Mucosa of descending colon (tissue), 3 donors: ENCODE measurements around the gene MAPT. TPM values are rescaled to one million over a fixed set of nuclear protein-coding genes. Genes with fewer than 3 reads are reported as not detected.

ENCODE experiments used
- ATAC-seq: fragments of 200-7000 bp; cut with Tn5 transposase; one replicate; pipeline ENCODE4 v1.9.1; 2020; ENCODE audit warnings: mild to moderate bottlenecking, moderate library complexity
- DNase-seq, 3 donors: peaks; one replicate each; pipeline ENCODE4 v3.0.0-alpha.2; 2020
- H3K36me3 ChIP-seq: fragments of 200-600 bp; one replicate; pipeline ENCODE4 v1.8.0; 2021; ENCODE audit warnings: low read depth, mild to moderate bottlenecking
- H3K4me1 ChIP-seq: fragments of 200-600 bp; one replicate; pipeline ENCODE4 v1.8.0; 2021; ENCODE audit warnings: low read depth, mild to moderate bottlenecking
- H3K4me3 ChIP-seq: fragments of 200-600 bp; one replicate; pipeline ENCODE4 v1.8.0; 2021; ENCODE audit warnings: mild to moderate bottlenecking
- H3K9me3 ChIP-seq: fragments of 200-600 bp; one replicate; pipeline ENCODE4 v1.8.0; 2021; ENCODE audit warnings: mild to moderate bottlenecking
- intact Hi-C, 2 donors: fragments of 100-400 bp; cut with DNase I in 1 of 2; cut with micrococcal nuclease in 1 of 2; formaldehyde crosslinking; loops; one replicate each; pipeline versions ENCODE4 v1.11.0 to v1.11.1; 2022; cut with DNase I, micrococcal nuclease
- total RNA-seq, 3 donors: library from RNA; stranded (reverse); fragmentation: NEBNext Ultra II Directional in 2 of 3; extraction: Animal tissue kit (Norgen Biotek cat#: 25700) in 2 of 3; gene quantifications; one replicate each; pipeline versions ENCODE4 v1.2.1 to v1.2.4, GENCODE V29; 2021 to 2023
- TF ChIP-seq, protein P1 (sequence below): fragments of 200-600 bp; IDR thresholded peaks from one replicate; pipeline ENCODE4 v1.8.0; 2022; ENCODE audit warnings: antibody characterized with exemption, mild to moderate bottlenecking
- donor health status: DM: no; HTN: no; CAD: no; lungs with moderate emphysema.
- donor health status: DM: no; HTN: no; CAD: no.
- donor health status: DM: no; HTN: yes; CAD: no.

The MAPT gene
- total RNA-seq, 3 donors from 2014 or later, result 0.72 to 61.5 (median 1.4) TPM

DNA sequence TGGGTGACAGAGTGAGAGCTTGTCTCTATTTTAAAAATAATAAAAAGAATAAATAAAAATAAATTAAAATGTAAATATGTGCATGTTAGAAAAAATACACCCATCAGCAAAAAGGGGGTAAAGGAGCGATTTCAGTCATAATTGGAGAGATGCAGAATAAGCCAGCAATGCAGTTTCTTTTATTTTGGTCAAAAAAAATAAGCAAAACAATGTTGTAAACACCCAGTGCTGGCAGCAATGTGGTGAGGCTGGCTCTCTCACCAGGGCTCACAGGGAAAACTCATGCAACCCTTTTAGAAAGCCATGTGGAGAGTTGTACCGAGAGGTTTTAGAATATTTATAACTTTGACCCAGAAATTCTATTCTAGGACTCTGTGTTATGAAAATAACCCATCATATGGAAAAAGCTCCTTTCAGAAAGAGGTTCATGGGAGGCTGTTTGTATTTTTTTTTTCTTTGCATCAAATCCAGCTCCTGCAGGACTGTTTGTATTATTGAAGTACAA, 113.2 kb downstream of the MAPT start:
- ATAC-seq, result no peak
- Histone ChIP-seq H3K4me1 (peaks cover 10% of the 10 kb centered on the region), H3K36me3 (no peaks in the 10 kb centered on the region), H3K4me3 (no peak overlapping the region), H3K9me3 (no peaks in the 10 kb centered on the region)
- TF ChIP-seq, protein P1, sequence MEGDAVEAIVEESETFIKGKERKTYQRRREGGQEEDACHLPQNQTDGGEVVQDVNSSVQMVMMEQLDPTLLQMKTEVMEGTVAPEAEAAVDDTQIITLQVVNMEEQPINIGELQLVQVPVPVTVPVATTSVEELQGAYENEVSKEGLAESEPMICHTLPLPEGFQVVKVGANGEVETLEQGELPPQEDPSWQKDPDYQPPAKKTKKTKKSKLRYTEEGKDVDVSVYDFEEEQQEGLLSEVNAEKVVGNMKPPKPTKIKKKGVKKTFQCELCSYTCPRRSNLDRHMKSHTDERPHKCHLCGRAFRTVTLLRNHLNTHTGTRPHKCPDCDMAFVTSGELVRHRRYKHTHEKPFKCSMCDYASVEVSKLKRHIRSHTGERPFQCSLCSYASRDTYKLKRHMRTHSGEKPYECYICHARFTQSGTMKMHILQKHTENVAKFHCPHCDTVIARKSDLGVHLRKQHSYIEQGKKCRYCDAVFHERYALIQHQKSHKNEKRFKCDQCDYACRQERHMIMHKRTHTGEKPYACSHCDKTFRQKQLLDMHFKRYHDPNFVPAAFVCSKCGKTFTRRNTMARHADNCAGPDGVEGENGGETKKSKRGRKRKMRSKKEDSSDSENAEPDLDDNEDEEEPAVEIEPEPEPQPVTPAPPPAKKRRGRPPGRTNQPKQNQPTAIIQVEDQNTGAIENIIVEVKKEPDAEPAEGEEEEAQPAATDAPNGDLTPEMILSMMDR, result no peak
- intact Hi-C loops, result loop anchor here in 1 of 2 donors (10.0 kb wide), 1 partner anchor 207 kb away; no protein-coding TSS in a partner anchor
- DNase-seq, result no peak

DNA sequence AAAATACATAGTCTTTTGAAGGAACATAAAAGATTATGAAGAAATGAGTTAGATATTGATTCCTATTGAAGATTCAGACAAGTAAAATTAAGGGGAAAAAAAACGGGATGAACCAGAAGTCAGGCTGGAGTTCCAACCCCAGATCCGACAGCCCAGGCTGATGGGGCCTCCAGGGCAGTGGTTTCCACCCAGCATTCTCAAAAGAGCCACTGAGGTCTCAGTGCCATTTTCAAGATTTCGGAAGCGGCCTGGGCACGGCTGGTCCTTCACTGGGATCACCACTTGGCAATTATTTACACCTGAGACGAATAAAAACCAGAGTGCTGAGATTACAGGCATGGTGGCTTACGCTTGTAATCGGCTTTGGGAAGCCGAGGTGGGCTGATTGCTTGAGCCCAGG, 114.2 kb downstream of the MAPT start:
- no peaks in the 10 kb centered on the region for H3K9me3 ChIP-seq
- no peak for ATAC-seq
- no peak for DNase-seq
- intact Hi-C loops, result loop anchor here in 1 of 2 donors (10.0 kb wide), 1 partner anchor 206 kb away; no protein-coding TSS in a partner anchor
- peaks cover 7% of the 10 kb centered on the region for H3K4me1 ChIP-seq
- no peaks in the 10 kb centered on the region for H3K36me3 ChIP-seq
- H3K4me3 ChIP-seq, result no peak overlapping the region
- TF ChIP-seq, protein P1, result no peak

DNA sequence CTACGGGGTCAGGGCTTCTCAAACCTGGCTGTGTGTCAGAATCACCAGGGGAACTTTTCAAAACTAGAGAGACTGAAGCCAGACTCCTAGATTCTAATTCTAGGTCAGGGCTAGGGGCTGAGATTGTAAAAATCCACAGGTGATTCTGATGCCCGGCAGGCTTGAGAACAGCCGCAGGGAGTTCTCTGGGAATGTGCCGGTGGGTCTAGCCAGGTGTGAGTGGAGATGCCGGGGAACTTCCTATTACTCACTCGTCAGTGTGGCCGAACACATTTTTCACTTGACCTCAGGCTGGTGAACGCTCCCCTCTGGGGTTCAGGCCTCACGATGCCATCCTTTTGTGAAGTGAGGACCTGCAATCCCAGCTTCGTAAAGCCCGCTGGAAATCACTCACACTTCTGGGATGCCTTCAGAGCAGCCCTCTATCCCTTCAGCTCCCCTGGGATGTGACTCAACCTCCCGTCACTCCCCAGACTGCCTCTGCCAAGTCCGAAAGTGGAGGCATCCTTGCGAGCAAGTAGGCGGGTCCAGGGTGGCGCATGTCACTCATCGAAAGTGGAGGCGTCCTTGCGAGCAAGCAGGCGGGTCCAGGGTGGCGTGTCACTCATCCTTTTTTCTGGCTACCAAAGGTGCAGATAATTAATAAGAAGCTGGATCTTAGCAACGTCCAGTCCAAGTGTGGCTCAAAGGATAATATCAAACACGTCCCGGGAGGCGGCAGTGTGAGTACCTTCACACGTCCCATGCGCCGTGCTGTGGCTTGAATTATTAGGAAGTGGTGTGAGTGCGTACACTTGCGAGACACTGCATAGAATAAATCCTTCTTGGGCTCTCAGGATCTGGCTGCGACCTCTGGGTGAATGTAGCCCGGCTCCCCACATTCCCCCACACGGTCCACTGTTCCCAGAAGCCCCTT, 115.6 kb downstream of the MAPT start:
- intact Hi-C loops, result loop anchor here in 1 of 2 donors (10.0 kb wide), 1 partner anchor 205 kb away; no protein-coding TSS in a partner anchor
- ATAC-seq, result no peak
- no peaks in the 10 kb centered on the region for H3K9me3 ChIP-seq
- H3K4me1 ChIP-seq, result no peaks in the 10 kb centered on the region
- H3K36me3 ChIP-seq, result no peaks in the 10 kb centered on the region
- TF ChIP-seq, protein P1, result no peak
- no peak overlapping the region for H3K4me3 ChIP-seq
- peak in 1 of 3 donors; percentile 46 for DNase-seq

DNA sequence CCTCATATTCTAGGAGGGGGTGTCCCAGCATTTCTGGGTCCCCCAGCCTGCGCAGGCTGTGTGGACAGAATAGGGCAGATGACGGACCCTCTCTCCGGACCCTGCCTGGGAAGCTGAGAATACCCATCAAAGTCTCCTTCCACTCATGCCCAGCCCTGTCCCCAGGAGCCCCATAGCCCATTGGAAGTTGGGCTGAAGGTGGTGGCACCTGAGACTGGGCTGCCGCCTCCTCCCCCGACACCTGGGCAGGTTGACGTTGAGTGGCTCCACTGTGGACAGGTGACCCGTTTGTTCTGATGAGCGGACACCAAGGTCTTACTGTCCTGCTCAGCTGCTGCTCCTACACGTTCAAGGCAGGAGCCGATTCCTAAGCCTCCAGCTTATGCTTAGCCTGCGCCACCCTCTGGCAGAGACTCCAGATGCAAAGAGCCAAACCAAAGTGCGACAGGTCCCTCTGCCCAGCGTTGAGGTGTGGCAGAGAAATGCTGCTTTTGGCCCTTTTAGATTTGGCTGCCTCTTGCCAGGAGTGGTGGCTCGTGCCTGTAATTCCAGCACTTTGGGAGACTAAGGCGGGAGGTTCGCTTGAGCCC, 116.3 kb downstream of the MAPT start:
- intact Hi-C loops, result no loop called here
- no peaks in the 10 kb centered on the region for H3K9me3 ChIP-seq
- ATAC-seq, result peak; percentile 12
- TF ChIP-seq, protein P1, result no peak
- no peak overlapping the region for H3K4me3 ChIP-seq
- no peaks in the 10 kb centered on the region for H3K36me3 ChIP-seq
- DNase-seq, result peak in 1 of 3 donors; percentile 27
- no peaks in the 10 kb centered on the region for H3K4me1 ChIP-seq

DNA sequence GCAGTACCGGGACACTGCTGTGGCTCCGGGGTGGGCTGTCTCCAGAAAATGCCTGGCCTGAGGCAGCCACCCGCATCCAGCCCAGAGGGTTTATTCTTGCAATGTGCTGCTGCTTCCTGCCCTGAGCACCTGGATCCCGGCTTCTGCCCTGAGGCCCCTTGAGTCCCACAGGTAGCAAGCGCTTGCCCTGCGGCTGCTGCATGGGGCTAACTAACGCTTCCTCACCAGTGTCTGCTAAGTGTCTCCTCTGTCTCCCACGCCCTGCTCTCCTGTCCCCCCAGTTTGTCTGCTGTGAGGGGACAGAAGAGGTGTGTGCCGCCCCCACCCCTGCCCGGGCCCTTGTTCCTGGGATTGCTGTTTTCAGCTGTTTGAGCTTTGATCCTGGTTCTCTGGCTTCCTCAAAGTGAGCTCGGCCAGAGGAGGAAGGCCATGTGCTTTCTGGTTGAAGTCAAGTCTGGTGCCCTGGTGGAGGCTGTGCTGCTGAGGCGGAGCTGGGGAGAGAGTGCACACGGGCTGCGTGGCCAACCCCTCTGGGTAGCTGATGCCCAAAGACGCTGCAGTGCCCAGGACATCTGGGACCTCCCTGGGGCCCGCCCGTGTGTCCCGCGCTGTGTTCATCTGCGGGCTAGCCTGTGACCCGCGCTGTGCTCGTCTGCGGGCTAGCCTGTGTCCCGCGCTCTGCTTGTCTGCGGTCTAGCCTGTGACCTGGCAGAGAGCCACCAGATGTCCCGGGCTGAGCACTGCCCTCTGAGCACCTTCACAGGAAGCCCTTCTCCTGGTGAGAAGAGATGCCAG, 117.6 kb downstream of the MAPT start:
- Histone ChIP-seq H3K4me3 (no peak overlapping the region), H3K36me3 (no peaks in the 10 kb centered on the region), H3K4me1 (no peaks in the 10 kb centered on the region), H3K9me3 (no peaks in the 10 kb centered on the region)
- intact Hi-C loops, result no loop called here
- peak in 1 of 3 donors; percentile 45 for DNase-seq
- TF ChIP-seq, protein P1, result no peak
- ATAC-seq, result no peak
